Endothelial cell of umbilical vein (primary cell): ENCODE results near the gene GGA1.
A peak's percentile ranks its signal among the peaks of the same experiment; 100 is the strongest.

Source experiments
- EZH2 ChIP-seq: IDR thresholded peaks from 2 replicates; pipeline ENCODE4 v1.6.1; 2012; ENCODE audit warnings: borderline replicate concordance, low read depth, mild to moderate bottlenecking, moderate library complexity, low read length, inconsistent platforms; ENCODE audit not compliant: severe bottlenecking
- POLR2A ChIP-seq: IDR thresholded peaks from 2 replicates; pipeline ENCODE4 v1.6.1; 2012; ENCODE audit warnings: low read depth, mild to moderate bottlenecking, control low read depth, low read length
- POLR2AphosphoS5 ChIP-seq: IDR thresholded peaks from 2 replicates; pipeline ENCODE4 v1.6.1; 2012; ENCODE audit warnings: low read depth, mild to moderate bottlenecking, control low read depth, low read length, moderate library complexity; ENCODE audit not compliant: insufficient read depth
- TF ChIP-seq, protein P1 (sequence below), 2 donors: IDR thresholded peaks; 1 replicate in 1 of 2; 2 replicates in 1 of 2; pipeline ENCODE4 v1.5.1; 2011; ENCODE audit warnings: low read length in 2 of 2, mild to moderate bottlenecking in 2 of 2, moderate library complexity in 2 of 2, control low read depth in 1 of 2, inconsistent platforms in 1 of 2, low read depth in 1 of 2; ENCODE audit not compliant: insufficient read depth in 1 of 2; ENCODE audit errors: extremely low read depth in 1 of 2
- TF ChIP-seq, protein P2 (sequence below): IDR thresholded peaks from 2 replicates; pipeline ENCODE4 v1.6.1; 2011; ENCODE audit not compliant: insufficient read depth, insufficient read length

GRCh38 chr22:37608477-37609239 lies at the start of gene GGA1:
- TF ChIP-seq, protein P1, sequence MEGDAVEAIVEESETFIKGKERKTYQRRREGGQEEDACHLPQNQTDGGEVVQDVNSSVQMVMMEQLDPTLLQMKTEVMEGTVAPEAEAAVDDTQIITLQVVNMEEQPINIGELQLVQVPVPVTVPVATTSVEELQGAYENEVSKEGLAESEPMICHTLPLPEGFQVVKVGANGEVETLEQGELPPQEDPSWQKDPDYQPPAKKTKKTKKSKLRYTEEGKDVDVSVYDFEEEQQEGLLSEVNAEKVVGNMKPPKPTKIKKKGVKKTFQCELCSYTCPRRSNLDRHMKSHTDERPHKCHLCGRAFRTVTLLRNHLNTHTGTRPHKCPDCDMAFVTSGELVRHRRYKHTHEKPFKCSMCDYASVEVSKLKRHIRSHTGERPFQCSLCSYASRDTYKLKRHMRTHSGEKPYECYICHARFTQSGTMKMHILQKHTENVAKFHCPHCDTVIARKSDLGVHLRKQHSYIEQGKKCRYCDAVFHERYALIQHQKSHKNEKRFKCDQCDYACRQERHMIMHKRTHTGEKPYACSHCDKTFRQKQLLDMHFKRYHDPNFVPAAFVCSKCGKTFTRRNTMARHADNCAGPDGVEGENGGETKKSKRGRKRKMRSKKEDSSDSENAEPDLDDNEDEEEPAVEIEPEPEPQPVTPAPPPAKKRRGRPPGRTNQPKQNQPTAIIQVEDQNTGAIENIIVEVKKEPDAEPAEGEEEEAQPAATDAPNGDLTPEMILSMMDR (IDR thresholded peaks at IDR 0.05; ENCODE audit: extremely low read depth in 1 of 2, insufficient read depth in 1 of 2, low read depth in 1 of 2, low read length in 2 of 2): no peak
- no peak for TF ChIP-seq POLR2AphosphoS5
- TF ChIP-seq POLR2A: no peak
- no peak for TF ChIP-seq EZH2
- TF ChIP-seq, protein P2, sequence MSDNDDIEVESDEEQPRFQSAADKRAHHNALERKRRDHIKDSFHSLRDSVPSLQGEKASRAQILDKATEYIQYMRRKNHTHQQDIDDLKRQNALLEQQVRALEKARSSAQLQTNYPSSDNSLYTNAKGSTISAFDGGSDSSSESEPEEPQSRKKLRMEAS: peak; percentile 41
